ENCODE measurements around the gene SLC18B1.

DNA sequence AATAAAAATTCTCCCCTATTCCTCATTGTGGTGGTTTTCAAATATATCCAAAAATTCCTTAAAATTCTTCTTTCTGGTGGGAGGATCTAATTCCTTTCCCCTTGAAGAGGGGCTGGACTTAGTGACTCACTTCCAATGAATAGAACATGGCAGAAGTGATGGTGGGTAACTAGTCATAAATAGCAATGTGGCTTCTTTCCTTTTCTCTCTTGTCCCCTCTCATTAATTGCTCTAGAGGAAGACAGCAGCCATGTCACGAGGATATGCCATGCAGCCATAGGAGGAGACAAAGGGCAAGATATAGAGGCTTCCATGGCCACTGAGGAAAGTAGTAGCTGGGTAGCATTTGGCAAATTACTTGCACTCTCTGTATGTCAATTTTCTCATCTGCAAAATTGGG lies 46.6 kb downstream of the SLC18B1 start:
- TF ChIP-seq, protein P1, sequence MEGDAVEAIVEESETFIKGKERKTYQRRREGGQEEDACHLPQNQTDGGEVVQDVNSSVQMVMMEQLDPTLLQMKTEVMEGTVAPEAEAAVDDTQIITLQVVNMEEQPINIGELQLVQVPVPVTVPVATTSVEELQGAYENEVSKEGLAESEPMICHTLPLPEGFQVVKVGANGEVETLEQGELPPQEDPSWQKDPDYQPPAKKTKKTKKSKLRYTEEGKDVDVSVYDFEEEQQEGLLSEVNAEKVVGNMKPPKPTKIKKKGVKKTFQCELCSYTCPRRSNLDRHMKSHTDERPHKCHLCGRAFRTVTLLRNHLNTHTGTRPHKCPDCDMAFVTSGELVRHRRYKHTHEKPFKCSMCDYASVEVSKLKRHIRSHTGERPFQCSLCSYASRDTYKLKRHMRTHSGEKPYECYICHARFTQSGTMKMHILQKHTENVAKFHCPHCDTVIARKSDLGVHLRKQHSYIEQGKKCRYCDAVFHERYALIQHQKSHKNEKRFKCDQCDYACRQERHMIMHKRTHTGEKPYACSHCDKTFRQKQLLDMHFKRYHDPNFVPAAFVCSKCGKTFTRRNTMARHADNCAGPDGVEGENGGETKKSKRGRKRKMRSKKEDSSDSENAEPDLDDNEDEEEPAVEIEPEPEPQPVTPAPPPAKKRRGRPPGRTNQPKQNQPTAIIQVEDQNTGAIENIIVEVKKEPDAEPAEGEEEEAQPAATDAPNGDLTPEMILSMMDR (IDR thresholded peaks at IDR 0.05) = no peak
- TF ChIP-seq POLR2A (IDR thresholded peaks at IDR 0.05) = no peak

Data from lower leg skin (tissue), 3 donors.